Endothelial cell of umbilical vein (primary cell): ENCODE results near the gene CACNA1A. TPM values are rescaled to one million over a fixed set of nuclear protein-coding genes. Genes with fewer than 3 reads are reported as not detected.

Experiments
- BruUV-seq: library from RNA; stranded (reverse); fragments of 400-500 nt; replicated peaks from 2 replicates; lab custom pipeline; 2021; lab: Mats Ljungman, UMichigan
- CTCF ChIA-PET: fragments of 300-600, 350-600 bp; sonication (Branson Sonifier 250); formaldehyde crosslinking; loops from one replicate; lab custom pipeline; 2021; ENCODE audit warnings: antibody characterized with exemption, inconsistent platforms; lab: Charles Lee
- POLR2A ChIA-PET: fragments of 300-600, 350-600 bp; sonication (Branson Sonifier 250); formaldehyde crosslinking; loops from one replicate; lab custom pipeline; 2021; ENCODE audit warnings: antibody characterized with exemption, inconsistent platforms; lab: Charles Lee
- DNase-seq: peaks from one replicate; pipeline ENCODE4 v3.0.0-alpha.2; 2011; ENCODE audit warnings: low read depth, low spot score
- FAIRE-seq: peaks from 2 replicates; lab custom pipeline; 2011; peaks lifted over from hg19 to GRCh38; lab: Jason Lieb, UNC
- H2AFZ ChIP-seq: 2 replicates; pipeline ENCODE4 v1.6.0; 2012; ENCODE audit warnings: low read depth, low read length, control low read depth, inconsistent platforms
- H3K27ac ChIP-seq: 2 replicates; pipeline ENCODE4 v1.5.1; 2011; ENCODE audit warnings: low read depth, mild to moderate bottlenecking, control low read depth, low read length, moderate library complexity; ENCODE audit not compliant: insufficient read depth
- H3K27me3 ChIP-seq, 2 experiments: 2 replicates each; pipeline versions ENCODE4 v1.6.0 to v1.6.1; 2011; ENCODE audit warnings: low read length in 2 of 2, mixed read lengths in 1 of 2; ENCODE audit not compliant: control insufficient read depth in 2 of 2, insufficient read depth in 2 of 2
- H3K36me3 ChIP-seq, 2 experiments: 2 replicates in 1 of 2; 3 replicates in 1 of 2; pipeline ENCODE4 v1.5.1; 2011; ENCODE audit warnings: low read length in 2 of 2, mild to moderate bottlenecking in 1 of 2, moderate library complexity in 1 of 2; ENCODE audit not compliant: control insufficient read depth in 2 of 2, insufficient read depth in 2 of 2; ENCODE audit errors: extremely low read depth in 1 of 2
- H3K4me1 ChIP-seq: 3 replicates; pipeline ENCODE4 v1.5.1; 2011; ENCODE audit warnings: mild to moderate bottlenecking, low read length; ENCODE audit not compliant: control insufficient read depth, insufficient read depth; ENCODE audit errors: extremely low read depth
- H3K4me2 ChIP-seq: 2 replicates; pipeline ENCODE4 v1.6.1; 2011; ENCODE audit warnings: low read length, control low read depth, mixed read lengths; ENCODE audit not compliant: insufficient read depth
- H3K4me3 ChIP-seq, 3 experiments: fragments of 200-600 bp in 1 of 3; sonication (generic), shearing (Covaris generic) in 1 of 3; replicated peaks in 1 of 3; 2 replicates each; pipeline ENCODE4 v1.5.1; 2011 to 2016; ENCODE audit warnings: control low read depth in 3 of 3, low read length in 3 of 3, mild to moderate bottlenecking in 2 of 3, inconsistent platforms in 1 of 3, low read depth in 1 of 3, moderate library complexity in 1 of 3; ENCODE audit not compliant: insufficient read depth in 1 of 3
- H3K79me2 ChIP-seq: 2 replicates; pipeline ENCODE4 v1.6.0; 2012; ENCODE audit warnings: low read length, inconsistent platforms; ENCODE audit not compliant: control insufficient read depth, insufficient read depth
- H3K9ac ChIP-seq: replicated peaks from 2 replicates; pipeline ENCODE3; 2011; ENCODE audit warnings: low read length, control low read depth; ENCODE audit not compliant: insufficient read depth; ENCODE audit errors: extremely low read depth
- H3K9me1 ChIP-seq: replicated peaks from 3 replicates; pipeline ENCODE4 v1.6.0; 2011; ENCODE audit warnings: mild to moderate bottlenecking, low read length; ENCODE audit not compliant: control insufficient read depth, insufficient read depth; ENCODE audit errors: extremely low read depth
- H3K9me3 ChIP-seq: replicated peaks from 2 replicates; pipeline ENCODE4 v1.5.1; 2012; ENCODE audit warnings: low read length, inconsistent platforms; ENCODE audit not compliant: control insufficient read depth, insufficient read depth
- H4K20me1 ChIP-seq: replicated peaks from 2 replicates; pipeline ENCODE3; 2011; ENCODE audit warnings: mild to moderate bottlenecking, low read length; ENCODE audit not compliant: control insufficient read depth, insufficient read depth; ENCODE audit errors: extremely low read depth
- EZH2 ChIP-seq: IDR thresholded peaks from 2 replicates; pipeline ENCODE4 v1.6.1; 2012; ENCODE audit warnings: borderline replicate concordance, low read depth, mild to moderate bottlenecking, moderate library complexity, low read length, inconsistent platforms; ENCODE audit not compliant: severe bottlenecking
- FOS ChIP-seq: IDR thresholded peaks from 2 replicates; pipeline ENCODE4 v1.6.1; 2011; ENCODE audit warnings: mild to moderate bottlenecking, low read length, moderate library complexity, borderline replicate concordance; ENCODE audit not compliant: insufficient read depth
- GATA2 ChIP-seq: IDR thresholded peaks from 2 replicates; pipeline ENCODE4 v1.7.0; 2011; ENCODE audit warnings: low read depth, mild to moderate bottlenecking, moderate library complexity, mixed read lengths, low read length; ENCODE audit not compliant: insufficient read length, insufficient read depth
- JUN ChIP-seq: IDR thresholded peaks from 2 replicates; pipeline ENCODE4 v1.6.1; 2011; ENCODE audit warnings: borderline replicate concordance, low read depth; ENCODE audit not compliant: insufficient read length, insufficient read depth
- MAX ChIP-seq: IDR thresholded peaks from 2 replicates; pipeline ENCODE4 v1.6.1; 2011; ENCODE audit not compliant: insufficient read depth, insufficient read length
- MYC ChIP-seq: IDR thresholded peaks from one replicate; pipeline ENCODE4 v1.6.1; 2011; ENCODE audit warnings: mild to moderate bottlenecking, low read depth, low read length
- POLR2A ChIP-seq: IDR thresholded peaks from 2 replicates; pipeline ENCODE4 v1.6.1; 2012; ENCODE audit warnings: low read depth, mild to moderate bottlenecking, control low read depth, low read length
- POLR2AphosphoS5 ChIP-seq: IDR thresholded peaks from 2 replicates; pipeline ENCODE4 v1.6.1; 2012; ENCODE audit warnings: low read depth, mild to moderate bottlenecking, control low read depth, low read length, moderate library complexity; ENCODE audit not compliant: insufficient read depth
- dilution Hi-C: fragments of 300-500 bp; cut with MboI; formaldehyde crosslinking; loops from one replicate; pipeline ENCODE4 v1.15.0; 2019; ENCODE audit warnings: low sequenced_read_pairs; ENCODE audit not compliant: extremely low pct_ligation_motif_present
- intact Hi-C: fragments of 100-400 bp; cut with micrococcal nuclease; formaldehyde crosslinking; loops from one replicate; pipeline ENCODE4 v1.10.0; 2022
- polyA plus RNA-seq, 4 experiments: library from polyadenylated mRNA; depleted of rRNA in 3 of 4; stranded (reverse) in 3 of 4; unstranded in 1 of 4; fragments of >200 nt; gene quantifications; 2 replicates each; pipeline versions ENCODE4 v1.2.1 to v1.2.3, GENCODE V29; 2011 to 2012; ENCODE audit warnings: missing spikeins in 1 of 4
- total RNA-seq: library from RNA; stranded (reverse); gene quantifications from 2 replicates; pipeline ENCODE4 v1.2.3, GENCODE V29; 2021
- TF ChIP-seq, protein P1 (sequence below), 2 donors: IDR thresholded peaks; 1 replicate in 1 of 2; 2 replicates in 1 of 2; pipeline ENCODE4 v1.5.1; 2011; ENCODE audit warnings: low read length in 2 of 2, mild to moderate bottlenecking in 2 of 2, moderate library complexity in 2 of 2, control low read depth in 1 of 2, inconsistent platforms in 1 of 2, low read depth in 1 of 2; ENCODE audit not compliant: insufficient read depth in 1 of 2; ENCODE audit errors: extremely low read depth in 1 of 2

The CACNA1A gene
- total and polyA plus RNA-seq, 2 donors (not counting 3 experiments of a cell fraction or from before 2014, with no cell fraction given): 0.17 to 0.38 TPM

- intact Hi-C loops: no loop called here
- H4K20me1 ChIP-seq: no peaks in the 10 kb centered on the region
- dilution Hi-C loops: no loop called here
- no peak overlapping the region for H3K27ac ChIP-seq
- H3K9me3 ChIP-seq: no peaks in the 10 kb centered on the region
- H2AFZ ChIP-seq: no peak overlapping the region
- no peak overlapping the region for H3K9ac ChIP-seq
- CTCF ChIA-PET: no interaction called here
- H3K79me2 ChIP-seq: no peaks in the 10 kb centered on the region
- no peak for FAIRE-seq
- no peaks in the 10 kb centered on the region for H3K36me3 ChIP-seq
- no peaks in the 10 kb centered on the region for H3K9me1 ChIP-seq
- no peak for TF ChIP-seq EZH2
- no peak for TF ChIP-seq MYC
- TF ChIP-seq FOS: no peak
- TF ChIP-seq, protein P1, sequence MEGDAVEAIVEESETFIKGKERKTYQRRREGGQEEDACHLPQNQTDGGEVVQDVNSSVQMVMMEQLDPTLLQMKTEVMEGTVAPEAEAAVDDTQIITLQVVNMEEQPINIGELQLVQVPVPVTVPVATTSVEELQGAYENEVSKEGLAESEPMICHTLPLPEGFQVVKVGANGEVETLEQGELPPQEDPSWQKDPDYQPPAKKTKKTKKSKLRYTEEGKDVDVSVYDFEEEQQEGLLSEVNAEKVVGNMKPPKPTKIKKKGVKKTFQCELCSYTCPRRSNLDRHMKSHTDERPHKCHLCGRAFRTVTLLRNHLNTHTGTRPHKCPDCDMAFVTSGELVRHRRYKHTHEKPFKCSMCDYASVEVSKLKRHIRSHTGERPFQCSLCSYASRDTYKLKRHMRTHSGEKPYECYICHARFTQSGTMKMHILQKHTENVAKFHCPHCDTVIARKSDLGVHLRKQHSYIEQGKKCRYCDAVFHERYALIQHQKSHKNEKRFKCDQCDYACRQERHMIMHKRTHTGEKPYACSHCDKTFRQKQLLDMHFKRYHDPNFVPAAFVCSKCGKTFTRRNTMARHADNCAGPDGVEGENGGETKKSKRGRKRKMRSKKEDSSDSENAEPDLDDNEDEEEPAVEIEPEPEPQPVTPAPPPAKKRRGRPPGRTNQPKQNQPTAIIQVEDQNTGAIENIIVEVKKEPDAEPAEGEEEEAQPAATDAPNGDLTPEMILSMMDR (IDR thresholded peaks at IDR 0.05; ENCODE audit: extremely low read depth in 1 of 2, insufficient read depth in 1 of 2, low read depth in 1 of 2, low read length in 2 of 2): no peak
- no peak for TF ChIP-seq POLR2A
- TF ChIP-seq MAX: no peak
- no peak for TF ChIP-seq POLR2AphosphoS5
- no peak for TF ChIP-seq JUN
- TF ChIP-seq GATA2: no peak
- no peaks in the 10 kb centered on the region for H3K4me1 ChIP-seq
- no peak overlapping the region for H3K4me3 ChIP-seq
- no peak for DNase-seq
- no peak overlapping the region for H3K4me2 ChIP-seq
- POLR2A ChIA-PET: no interaction called here
- H3K27me3 ChIP-seq: peaks cover 21 to 39% of the 10 kb centered on the region in 2 experiments
- BruUV-seq: no TSS peak
Measured at GRCh38 chr19:13503570-13504235, 2.6 kb downstream of the CACNA1A start.
